Stromal cell of bone marrow (primary cell): ENCODE results near the gene BAAT.
A peak's percentile ranks its signal among the peaks of the same experiment; 100 is the strongest.

Experiments used
- DNase-seq: peaks from one replicate; pipeline ENCODE4 v3.0.0-alpha.2; 2012; ENCODE audit warnings: low read depth

Gene BAAT

DNA sequence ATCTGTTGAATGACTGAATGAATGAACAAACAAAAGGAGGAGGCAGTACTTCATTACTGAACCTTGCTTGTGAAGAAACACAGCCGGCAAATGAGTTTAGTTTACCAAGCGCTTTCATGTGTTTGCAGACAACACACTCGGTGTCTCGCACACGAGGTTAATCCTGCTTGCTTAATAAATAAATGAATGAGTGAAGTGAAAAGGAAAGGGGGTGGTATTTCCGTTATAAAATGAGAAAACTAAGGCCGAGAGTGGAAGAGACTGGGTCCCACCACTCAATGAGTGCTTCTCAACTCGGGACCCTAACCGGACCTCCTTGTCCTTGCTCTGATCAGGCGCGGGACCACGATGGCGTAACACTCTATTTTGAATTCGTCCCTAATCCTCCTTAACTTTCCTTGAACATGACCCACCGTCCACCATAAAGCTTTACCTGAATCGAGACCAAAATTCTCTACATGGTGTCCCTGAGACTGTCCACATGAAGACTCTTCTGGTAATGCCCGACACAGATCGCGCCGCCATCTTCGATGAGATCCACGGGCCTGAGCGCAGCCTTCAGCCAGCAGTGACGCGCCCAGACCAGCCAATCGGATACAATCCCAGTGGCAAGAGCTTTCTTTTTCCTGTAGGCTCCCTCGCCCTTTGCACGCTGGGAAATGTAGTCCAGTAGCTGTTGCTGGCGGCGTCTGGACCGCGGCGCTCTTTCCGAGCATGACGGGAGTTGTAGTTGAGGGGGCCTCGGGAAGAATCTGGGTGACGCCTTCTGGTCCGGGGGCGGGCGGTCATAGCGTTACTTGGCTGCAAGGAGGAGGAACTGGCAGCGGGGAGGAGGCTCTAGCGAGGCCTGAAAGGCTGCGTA lies 13.5 kb upstream of the BAAT start, which contains the start of the genes MRPL50 and ZNF189:
Gene MRPL50 (minus strand): TSS at position 551 of the 862 bp plus-strand sequence. CDS start 26 bp downstream, at position 525.
Gene ZNF189 (plus strand): TSS at position 784 of the 862 bp plus-strand sequence. CDS start 306 bp downstream, outside the sequence.
- DNase-seq, result peak; percentile 99

DNA sequence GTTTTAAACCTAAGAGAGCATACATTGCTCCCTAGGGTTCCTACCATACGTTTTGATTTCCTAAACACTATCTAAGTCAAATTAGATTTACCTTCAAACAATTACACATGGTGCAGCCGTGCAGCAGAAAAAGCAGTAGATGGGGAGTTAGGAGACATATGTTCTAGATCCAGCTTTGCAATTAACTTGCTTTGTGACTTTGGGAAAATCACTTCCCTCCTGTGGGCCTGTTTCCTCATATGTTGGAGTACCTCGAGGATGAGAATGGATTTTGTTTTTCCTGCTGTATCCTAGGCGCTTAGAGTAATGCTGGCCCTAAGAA lies 12.9 kb upstream of the BAAT start:
- no peak for DNase-seq

DNA sequence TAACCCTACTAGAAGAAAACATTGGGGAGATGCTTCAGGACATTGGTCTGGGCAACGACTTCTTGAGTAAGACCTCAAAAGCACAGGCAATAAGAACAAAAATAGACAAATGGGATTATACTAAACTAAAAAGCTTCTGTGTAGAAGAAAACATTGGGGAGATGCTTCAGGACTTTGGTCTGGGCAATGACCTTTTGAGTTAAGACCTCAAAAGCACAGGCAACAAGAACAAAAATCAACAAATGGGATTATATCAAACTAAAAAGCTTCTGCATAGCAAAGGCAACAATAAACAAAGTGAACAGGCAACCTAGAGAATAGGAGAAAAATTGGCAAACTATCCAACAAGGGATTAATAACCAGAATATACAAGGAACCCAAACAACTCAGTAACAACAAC lies 9.9 kb upstream of the BAAT start:
- no peak for DNase-seq

DNA sequence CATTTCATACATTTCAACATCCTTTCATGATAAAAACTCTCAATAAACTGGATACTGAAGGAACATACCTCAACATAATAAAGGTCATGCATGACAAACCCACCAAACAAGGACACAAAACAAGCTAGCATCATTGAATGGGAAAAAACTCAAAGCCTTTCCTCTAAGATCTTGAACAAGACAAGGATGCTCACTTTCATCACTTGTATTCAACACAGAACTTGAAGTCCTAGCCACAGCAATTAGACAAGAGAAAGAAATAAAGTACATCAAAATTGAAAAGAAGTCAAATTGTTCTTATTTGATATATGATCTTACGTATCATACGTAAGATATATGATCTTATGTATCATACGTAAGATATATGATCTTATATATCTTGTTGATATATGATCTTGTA lies 8.3 kb upstream of the BAAT start:
- DNase-seq, result no peak

DNA sequence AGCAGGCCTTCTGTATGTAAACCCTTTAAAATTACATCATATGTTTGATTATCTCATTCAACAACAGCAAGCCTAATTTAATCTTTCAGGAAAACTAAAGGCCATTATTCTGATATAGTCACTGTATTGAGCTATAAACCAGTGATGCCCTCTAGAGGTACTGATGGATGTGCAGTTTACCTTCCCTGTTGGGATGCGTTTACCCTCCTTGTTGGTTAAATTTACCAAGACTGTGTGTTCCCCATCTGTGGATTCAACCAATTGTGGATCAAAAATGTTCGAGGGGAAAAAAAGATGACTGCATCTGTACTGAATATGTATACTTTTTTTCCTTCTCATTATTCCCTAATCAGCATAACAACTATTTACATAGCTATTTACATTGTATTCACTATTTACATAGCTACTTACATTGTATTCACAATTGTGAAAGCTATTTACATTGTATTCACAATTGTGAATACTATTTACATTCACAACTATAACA lies 3.7 kb upstream of the BAAT start:
- no peak for DNase-seq

DNA sequence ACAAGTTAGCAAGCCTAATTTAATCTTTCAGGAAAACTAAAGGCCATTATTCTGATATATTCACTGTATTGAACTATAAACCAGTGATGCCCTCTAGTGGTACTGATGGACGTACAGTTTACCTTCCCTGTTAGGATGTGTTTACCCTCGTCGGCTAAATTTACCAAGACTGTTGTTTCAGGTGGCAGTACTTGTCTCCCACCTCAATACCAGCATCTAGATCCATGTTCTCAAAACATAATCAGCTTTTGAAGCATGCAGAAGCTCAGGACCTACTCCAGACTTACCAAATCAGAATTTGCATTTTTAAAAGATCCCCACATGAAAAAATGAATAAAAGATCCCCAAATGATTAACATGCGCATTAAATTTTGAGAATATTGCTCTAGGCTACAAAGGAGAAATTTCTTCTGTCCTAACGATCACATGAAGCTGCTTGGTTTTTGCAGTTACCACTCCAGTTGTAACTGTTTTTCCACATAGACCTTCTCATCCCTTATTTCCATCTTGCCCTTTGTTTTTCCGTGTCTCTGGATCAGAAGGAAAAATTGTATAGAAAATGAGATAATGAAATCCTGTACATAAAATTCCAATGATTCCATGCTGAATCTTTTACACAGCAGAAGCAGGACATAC lies 3.2 kb upstream of the BAAT start:
- no peak for DNase-seq

DNA sequence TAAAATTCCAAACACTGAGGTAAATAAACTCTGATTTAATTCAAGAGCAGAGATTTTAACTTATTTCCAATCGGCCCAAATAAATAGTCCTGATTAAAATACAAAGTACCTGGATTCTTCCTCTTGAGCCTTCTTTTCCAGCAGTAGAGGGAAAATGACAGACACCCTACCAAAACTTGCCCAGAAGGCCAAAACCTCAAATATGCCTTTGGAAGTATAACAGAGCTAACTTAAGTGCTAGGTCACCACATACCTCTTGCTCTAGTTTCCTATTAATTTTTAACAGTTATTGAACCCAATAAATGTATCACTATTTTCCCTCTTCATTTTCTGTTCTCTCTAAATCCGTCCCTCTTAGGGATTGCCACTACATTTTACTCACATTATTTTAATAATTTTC lies 1.4 kb downstream of the BAAT start:
- no peak for DNase-seq

DNA sequence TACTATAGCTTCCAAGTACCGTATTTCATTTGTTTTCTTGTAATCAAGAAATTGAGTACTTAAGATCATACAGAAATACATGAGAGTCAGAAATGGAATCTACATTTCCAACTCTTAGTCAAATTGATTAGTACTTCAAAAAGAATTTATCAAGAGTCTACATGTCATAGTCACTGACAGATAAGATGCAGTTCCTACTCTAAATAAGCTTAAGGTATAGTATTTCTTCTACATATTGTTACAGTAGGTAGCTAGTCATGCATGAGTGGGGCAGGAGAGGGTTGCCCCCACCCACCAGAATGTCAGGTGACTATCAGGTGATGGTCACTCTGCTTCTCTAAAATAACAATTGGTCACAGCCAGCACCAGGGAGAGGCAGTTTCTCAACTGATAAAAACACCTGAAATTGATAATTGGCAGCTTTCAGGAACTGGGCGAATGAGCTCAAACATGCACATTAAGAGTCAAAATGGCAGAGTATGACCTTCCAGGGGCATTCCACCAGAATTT lies 2.9 kb downstream of the BAAT start:
- no peak for DNase-seq

DNA sequence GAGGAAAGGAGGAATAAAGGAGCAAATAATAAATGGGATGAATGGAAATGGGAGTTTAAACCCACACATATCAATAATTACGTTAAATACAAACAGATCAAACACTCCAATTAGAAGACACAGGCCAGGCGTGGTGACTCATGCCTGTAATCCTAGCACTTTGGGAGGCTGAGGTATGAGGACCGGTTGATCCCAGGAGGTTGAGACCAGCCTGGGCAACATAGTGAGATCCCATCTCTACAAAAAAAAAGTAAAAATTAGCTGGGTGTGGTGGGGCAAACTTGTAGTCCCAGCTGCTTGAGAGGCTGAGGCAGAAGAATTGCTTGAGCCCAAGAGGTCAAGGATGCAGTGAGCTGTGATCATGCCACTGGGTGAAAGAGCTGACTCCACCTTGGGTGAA lies 3.7 kb downstream of the BAAT start:
- DNase-seq, result no peak

DNA sequence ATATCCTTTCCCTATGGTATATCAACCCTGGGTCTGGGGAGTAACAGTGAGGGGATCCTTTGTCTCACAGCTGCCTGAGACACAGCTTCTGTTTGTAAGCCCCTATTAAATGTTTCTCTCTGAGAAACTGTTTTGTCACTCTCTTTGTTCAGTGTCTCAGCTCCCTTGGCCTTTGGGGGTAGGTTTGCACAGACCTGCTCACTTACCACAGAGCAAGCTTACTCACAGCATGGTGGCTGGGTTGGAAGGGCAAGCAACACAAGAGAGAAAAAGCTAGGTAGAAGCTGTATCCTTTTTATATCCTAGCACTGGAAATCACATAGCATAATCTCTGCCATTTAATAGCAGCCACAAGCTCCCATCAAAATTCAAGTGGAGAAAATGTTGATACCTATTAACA lies 4.5 kb downstream of the BAAT start:
- no peak for DNase-seq

DNA sequence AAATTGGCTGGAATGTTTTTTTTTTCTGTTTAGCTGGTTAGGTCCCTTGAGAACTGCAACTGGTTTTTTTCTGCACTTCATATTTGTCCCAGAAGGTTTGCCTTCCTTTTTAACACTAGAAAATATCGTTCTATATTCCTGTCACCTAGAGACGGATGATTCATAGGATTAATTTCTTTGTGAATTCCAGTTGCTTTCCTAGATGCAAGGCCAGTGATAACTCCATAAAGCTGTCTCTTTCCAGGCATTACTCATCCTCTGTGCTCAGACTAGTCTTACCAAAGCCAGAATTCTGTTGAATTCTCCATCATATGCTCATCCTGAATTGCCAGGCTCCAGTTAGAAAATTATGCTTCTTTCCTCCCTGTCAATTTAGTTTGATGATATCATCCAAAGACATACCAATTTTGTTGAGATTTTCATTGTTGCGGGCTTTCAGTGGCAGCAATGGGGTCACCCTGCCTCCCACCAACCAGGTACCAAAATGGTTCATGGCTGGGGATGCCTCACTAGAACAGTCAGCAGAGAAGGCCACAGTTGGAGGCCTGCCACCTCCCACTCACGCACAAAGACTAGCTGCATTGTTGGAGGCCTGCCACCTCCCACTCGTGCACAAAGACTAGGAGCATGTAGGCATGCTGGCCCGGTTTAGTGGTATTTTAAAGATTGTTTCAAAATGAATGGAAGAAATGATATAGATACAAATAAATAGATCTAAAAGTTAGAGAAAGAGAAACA lies 8.5 kb downstream of the BAAT start:
- peak; percentile 62 for DNase-seq

DNA sequence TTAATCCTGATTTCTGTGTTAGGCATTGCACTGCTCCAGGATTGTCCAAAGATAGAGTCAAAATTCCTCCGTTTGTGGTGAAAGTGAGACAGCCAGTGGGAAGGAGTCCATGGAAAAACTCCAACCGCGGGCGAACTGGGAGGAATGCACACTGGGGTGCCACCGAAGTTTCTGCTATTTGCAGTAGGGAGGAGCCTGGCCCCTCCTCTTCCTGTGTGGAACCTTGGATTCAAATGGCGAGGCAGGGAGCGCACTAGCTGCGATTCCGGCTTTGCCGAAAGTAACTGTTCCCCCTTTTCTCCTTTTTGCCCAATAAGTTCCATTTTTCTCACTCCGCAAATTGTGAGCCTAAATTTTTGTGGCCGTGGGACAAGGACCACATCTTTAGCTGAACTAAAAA lies 9.3 kb downstream of the BAAT start:
- peak; percentile 2 for DNase-seq

DNA sequence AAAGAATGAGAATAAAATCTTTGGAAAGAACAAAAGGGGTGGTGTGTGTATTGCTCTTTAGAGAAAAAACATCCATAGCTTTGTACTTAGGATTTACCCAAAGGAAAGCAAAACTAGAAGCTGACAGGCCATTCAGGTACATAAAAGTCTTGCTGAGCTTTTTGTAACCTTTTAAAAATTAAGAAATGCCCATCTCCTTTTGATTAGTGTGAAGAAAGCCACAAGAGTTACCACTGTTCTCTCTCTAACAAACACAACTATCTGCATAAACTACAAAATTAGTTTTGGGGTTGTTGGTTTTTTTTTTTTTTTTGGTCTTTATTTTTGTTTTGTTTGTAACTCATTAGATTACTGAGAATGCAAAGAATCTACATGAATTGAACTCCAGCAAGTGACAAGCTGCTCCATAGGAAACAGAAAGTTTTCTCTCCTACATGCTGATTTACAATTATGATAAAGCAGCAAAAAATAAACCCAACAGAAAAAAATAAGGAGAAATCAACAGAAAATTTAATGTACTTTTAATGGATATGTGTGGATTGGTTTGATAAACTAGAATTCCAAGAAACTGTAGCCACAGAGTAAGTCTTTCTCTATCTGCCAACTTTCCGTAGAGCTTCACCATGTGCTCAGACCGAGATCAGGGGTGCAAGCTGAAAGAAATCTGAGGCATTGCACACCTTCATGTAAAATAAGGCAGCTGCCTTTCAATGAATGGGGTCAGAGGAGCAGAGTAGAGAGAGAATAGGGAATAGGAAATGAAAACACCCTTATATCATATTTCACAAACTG lies 12.3 kb downstream of the BAAT start:
- no peak for DNase-seq

DNA sequence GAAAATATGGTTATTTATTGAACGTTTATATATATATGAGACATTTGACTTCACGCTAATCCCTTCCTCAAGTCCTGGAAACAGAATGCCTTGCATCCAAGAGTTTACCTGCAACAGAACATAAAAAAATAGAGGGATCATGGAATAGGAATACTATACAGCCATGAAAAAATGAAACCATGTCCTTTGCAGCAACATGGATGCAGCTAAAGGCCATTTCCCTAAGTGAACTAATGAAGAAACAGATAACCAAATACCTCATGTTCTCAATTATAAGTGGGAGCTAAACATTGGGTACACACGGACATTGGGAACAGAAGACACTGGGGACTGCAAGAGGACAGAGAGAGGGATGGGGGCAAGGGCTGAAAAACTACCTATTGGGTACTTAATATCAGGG lies 13.0 kb downstream of the BAAT start:
- DNase-seq, result no peak

DNA sequence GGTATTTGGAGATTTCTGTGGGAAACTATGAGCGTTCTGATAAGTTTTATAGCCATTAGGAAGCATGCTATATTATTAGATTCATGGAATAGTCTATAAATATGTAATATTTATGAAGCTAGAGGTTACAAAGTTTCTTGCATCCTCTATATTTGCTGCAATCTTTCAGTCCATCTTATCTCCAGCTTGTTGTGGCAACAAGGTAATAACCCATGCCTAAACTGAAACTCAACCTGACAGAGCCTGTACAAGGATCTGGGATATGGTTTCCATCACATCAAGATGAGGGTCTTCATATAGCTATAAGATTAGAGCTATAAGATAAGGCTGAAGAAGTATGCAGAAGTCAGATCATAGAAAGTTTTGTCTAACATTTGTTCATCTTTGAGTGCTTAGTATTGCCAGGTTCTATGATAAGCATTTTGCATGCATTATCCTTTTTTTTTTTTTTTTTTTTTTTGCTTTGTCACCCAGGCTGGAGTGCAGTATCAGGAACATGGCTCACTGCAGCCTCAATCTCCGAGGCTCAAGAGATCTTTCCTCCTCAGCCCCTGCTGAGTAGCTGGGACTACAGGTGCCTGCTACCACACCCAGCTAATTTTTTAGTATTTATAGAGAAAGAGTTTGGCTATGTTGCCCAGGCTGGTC lies 14.8 kb downstream of the BAAT start:
- no peak for DNase-seq

DNA sequence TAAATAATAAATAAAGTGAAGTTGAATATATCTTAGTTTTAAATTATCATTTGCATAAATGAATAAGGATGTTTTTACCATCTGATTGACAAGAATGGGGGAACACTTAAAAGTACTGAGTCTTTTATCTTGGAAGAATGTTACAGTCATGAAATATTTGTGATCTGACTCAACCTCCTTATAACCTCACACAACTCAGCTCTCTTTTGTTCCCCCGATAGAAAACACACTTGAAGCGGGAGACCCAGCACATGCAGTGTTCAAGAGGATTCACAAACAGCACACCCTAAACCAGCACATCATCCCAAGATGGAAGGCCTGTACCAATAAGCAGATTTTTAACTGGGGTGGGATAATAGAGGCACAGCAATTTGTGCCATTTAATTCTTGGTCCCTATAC lies 15.5 kb downstream of the BAAT start:
- no peak for DNase-seq

DNA sequence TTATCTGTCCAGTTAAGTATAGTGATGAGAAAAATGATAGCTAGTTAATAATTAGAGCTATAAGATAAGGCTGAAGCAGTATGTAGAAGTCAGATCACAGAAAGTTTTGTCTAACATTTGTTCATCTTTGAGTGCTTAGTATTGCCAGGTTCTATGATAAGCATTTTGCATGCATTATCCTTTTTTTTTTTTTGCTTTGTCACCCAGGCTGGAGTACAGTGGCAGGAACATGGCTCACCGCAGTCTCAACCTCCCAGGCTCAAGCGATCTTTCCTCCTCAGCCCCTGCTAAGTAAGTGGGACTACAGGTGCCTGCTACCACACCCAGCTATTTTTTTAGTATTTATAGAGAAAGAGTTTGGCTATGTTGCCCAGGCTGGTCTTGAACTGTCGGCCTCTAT lies 17.5 kb downstream of the BAAT start:
- no peak for DNase-seq

DNA sequence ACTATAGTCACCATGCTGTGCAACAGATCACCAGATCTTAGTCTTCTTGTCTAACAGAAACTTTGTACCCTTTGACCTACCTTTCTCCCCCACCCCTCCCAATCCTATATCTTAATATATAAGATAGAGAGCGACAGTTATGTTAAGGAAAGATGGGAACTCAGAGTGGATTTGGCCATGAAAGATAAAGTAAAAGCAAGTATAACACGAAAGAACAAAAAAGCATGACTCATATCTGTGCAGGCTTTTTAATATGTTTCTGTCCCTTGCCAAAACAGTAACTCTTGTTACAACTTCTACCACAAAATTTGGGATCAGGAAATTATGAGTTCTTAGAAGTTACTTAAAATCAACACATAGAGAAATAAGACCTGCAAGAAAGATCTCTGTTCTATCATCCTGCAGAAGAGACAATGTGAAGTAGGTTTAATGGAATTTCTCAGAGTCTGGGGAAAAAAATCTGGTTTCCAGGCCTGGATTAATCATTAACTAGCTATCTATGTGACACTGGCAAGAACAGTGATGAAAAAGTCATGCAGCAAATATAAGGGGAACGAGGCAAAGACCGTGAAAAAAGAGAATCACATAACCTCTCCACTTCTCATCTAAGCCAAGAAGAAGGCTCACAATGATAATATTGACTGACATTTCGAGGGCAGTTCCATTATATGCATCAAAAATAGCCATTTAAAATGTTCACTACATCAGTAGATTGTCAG lies 18.6 kb downstream of the BAAT start:
- peak; percentile 19 for DNase-seq

DNA sequence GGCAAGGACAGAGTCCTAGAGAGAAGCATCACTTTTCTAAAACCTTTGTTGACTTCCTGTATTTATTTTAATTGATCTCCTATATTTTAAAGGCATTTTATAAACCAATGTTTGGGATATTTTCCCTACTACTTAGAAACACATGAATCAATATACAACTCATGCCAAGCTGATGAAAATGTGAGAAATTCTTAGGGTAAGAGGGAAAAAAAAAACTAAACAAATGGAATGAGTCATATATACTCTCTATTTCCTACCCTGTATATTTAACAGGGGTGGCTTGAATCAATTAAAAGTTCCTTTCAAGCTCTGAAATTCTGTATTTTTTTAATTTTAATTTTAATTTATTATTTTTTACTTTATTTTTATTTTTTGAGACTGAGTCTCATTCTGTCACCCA lies 19.6 kb downstream of the BAAT start:
- no peak for DNase-seq

DNA sequence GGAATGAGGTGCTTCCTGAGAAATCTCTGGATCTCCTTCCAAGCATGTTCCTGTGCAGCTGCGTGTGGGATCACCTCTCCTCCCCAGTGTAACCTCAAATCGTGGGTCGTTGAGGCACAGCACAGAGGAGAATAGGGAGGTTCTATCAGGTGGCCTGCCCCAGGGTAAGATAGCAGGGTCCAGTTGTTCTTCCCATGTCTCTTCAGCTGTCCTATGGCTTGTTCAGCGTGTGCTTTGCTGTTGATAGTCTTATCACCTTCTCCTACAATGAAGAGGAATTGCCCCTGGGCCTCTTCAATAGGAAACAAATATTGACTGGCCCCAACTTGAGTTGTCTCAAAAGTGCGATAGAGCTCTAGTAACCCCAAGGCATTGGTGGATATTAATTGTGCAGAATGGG lies 22.4 kb downstream of the BAAT start:
- DNase-seq, result no peak

DNA sequence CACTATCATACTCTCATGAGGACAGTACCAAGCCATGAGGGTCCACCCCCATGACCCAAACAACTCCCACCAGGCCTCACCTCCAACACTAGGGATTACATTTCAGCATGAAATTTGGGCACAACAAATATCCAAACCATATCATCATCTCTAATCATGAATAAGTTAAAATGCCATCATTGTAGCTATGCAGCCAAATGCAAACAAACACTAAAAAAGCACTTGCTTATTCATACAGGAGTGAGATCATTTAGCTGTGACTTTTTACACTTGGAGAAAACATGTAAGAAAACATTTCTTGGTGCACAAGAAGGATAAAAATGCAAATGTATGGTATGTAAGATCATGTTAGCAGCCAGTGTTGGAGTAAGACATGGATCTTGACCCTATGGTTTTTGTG lies 24.2 kb downstream of the BAAT start:
- DNase-seq, result no peak
